Endothelial cell (in vitro differentiated cells): ENCODE measurements around the gene PSMC3. TPM values are rescaled to one million over a fixed set of nuclear protein-coding genes. Genes with fewer than 3 reads are reported as not detected.
A peak's percentile ranks its signal among the peaks of the same experiment; 100 is the strongest.

Experiments
- DNase-seq: peaks from one replicate; pipeline ENCODE4 v3.0.0; 2021; ENCODE audit warnings: low spot score
- H3K27ac Mint-ChIP-seq: one replicate; pipeline ENCODE4 v1.8.0; 2021; ENCODE audit warnings: mixed read lengths, inconsistent platforms; ENCODE audit not compliant: unreplicated experiment
- H3K27me3 Mint-ChIP-seq: one replicate; pipeline ENCODE4 v1.8.0; 2021; ENCODE audit warnings: mild to moderate bottlenecking, moderate library complexity, mixed read lengths, inconsistent platforms; ENCODE audit not compliant: unreplicated experiment
- H3K36me3 Mint-ChIP-seq: one replicate; pipeline ENCODE4 v1.8.0; 2021; ENCODE audit warnings: mild to moderate bottlenecking, low read depth, mixed read lengths, inconsistent platforms; ENCODE audit not compliant: unreplicated experiment
- H3K4me1 Mint-ChIP-seq: one replicate; pipeline ENCODE4 v1.8.0; 2021; ENCODE audit warnings: mild to moderate bottlenecking, mixed read lengths, inconsistent platforms; ENCODE audit not compliant: unreplicated experiment
- H3K4me3 Mint-ChIP-seq: one replicate; pipeline ENCODE4 v1.8.0; 2021; ENCODE audit warnings: mild to moderate bottlenecking, mixed read lengths, inconsistent platforms; ENCODE audit not compliant: unreplicated experiment
- H3K9me3 Mint-ChIP-seq: one replicate; pipeline ENCODE4 v1.8.0; 2021; ENCODE audit warnings: mixed read lengths, inconsistent platforms; ENCODE audit not compliant: unreplicated experiment
- CTCF ChIP-seq: fragments of 200-600 bp; sonication (generic); IDR thresholded peaks from one replicate; pipeline ENCODE4 v1.5.0; 2021; ENCODE audit warnings: antibody characterized with exemption; ENCODE audit not compliant: unreplicated experiment
- total RNA-seq: library from RNA; stranded (reverse); fragmentation: NEBNext Ultra II Directional; extraction: Animal tissue kit (Norgen Biotek cat#: 25700); gene quantifications from one replicate; pipeline ENCODE4 v1.2.1, GENCODE V29; 2021; ENCODE audit not compliant: unreplicated experiment

Gene PSMC3
- total RNA-seq, 1 donor from 2014 or later = 127 TPM

- no peak for DNase-seq
- Mint-ChIP-seq H3K9me3 (no peaks in the 10 kb centered on the region), H3K4me1 (no peaks in the 10 kb centered on the region), H3K36me3 (no peaks in the 10 kb centered on the region), H3K4me3 (no peak overlapping the region), H3K27ac (no peak overlapping the region), H3K27me3 (peaks cover 7% of the 10 kb centered on the region)
- TF ChIP-seq CTCF = no peak
Measured at GRCh38 chr11:47434011-47434786, 8.0 kb upstream of the PSMC3 start.

GRCh38 chr11:47433157-47433556, 6.9 kb upstream of the PSMC3 start:
- Mint-ChIP-seq H3K27me3 (peaks cover 7% of the 10 kb centered on the region), H3K4me1 (no peaks in the 10 kb centered on the region), H3K9me3 (no peaks in the 10 kb centered on the region), H3K4me3 (no peak overlapping the region), H3K27ac (no peak overlapping the region), H3K36me3 (no peaks in the 10 kb centered on the region)
- DNase-seq = no peak
- TF ChIP-seq CTCF = no peak

- Mint-ChIP-seq H3K4me1 (peaks cover 2% of the 10 kb centered on the region), H3K36me3 (peaks cover 3% of the 10 kb centered on the region), H3K9me3 (no peaks in the 10 kb centered on the region), H3K27ac (no peak overlapping the region), H3K4me3 (no peak overlapping the region), H3K27me3 (peaks cover 4% of the 10 kb centered on the region)
- DNase-seq = no peak
- TF ChIP-seq CTCF = no peak
Measured at GRCh38 chr11:47431356-47432083, 5.3 kb upstream of the PSMC3 start.

- Mint-ChIP-seq H3K9me3 (no peaks in the 10 kb centered on the region), H3K27ac (no peak overlapping the region), H3K27me3 (peaks cover 2% of the 10 kb centered on the region), H3K4me1 (peaks cover 10% of the 10 kb centered on the region), H3K36me3 (peaks cover 3% of the 10 kb centered on the region), H3K4me3 (no peak overlapping the region)
- DNase-seq = no peak
- TF ChIP-seq CTCF = no peak
Measured at GRCh38 chr11:47430524-47430923, 4.3 kb upstream of the PSMC3 start.

GRCh38 chr11:47425611-47426010, 628 bp downstream of the PSMC3 start:
- Mint-ChIP-seq H3K4me1 (peaks cover 24% of the 10 kb centered on the region), H3K27ac (peak overlapping the region; percentile 98), H3K9me3 (no peaks in the 10 kb centered on the region), H3K27me3 (peaks cover 9% of the 10 kb centered on the region), H3K4me3 (peak overlapping the region; percentile 99), H3K36me3 (peaks cover 27% of the 10 kb centered on the region)
- DNase-seq = no peak
- no peak for TF ChIP-seq CTCF
